HCT116 (cell line): Measurements from ENCODE around the gene IL1RAPL1. TPM values are rescaled to one million over a fixed set of nuclear protein-coding genes. Genes with fewer than 3 reads are reported as not detected.

ENCODE experiments used
- ATAC-seq: fragments of 200-7000 bp; cut with Tn5 transposase; 2 replicates; pipeline ENCODE4 v1.9.1; 2020; ENCODE audit warnings: mild to moderate bottlenecking, moderate library complexity
- BruUV-seq: library from RNA; stranded (reverse); fragments of 400-500 nt; replicated peaks from 2 replicates; lab custom pipeline; 2021; lab: Mats Ljungman, UMichigan
- CTCF ChIA-PET: fragments of 300-600 bp; sonication (Branson Sonifier 250); formaldehyde crosslinking; loops from one replicate; lab custom pipeline; 2021; ENCODE audit warnings: antibody characterized with exemption; lab: Charles Lee
- POLR2A ChIA-PET: fragments of 300-600, 350-600 bp; sonication (Branson Sonifier 250); formaldehyde crosslinking; loops from one replicate; lab custom pipeline; 2021; ENCODE audit warnings: antibody characterized with exemption; lab: Charles Lee
- RAD21 ChIA-PET, 2 experiments: fragments of 300-600 bp; sonication (Branson Sonifier 250); formaldehyde crosslinking; loops; one replicate each; lab custom pipeline; 2023; ENCODE audit warnings: low total read pairs in 2 of 2; ENCODE audit not compliant: uncharacterized antibody in 2 of 2, unreplicated experiment in 2 of 2, low non-redundant PET in 1 of 2; lab: Charles Lee
- DNase-seq: peaks from one replicate; pipeline ENCODE4 v3.0.0-alpha.2; 2010; ENCODE audit warnings: low read depth, low spot score
- H2AFZ ChIP-seq: fragments of 200-600 bp; shearing (Covaris generic), sonication (generic); 2 replicates; pipeline ENCODE4 v1.6.1; 2017; ENCODE audit warnings: low read depth, mixed run types, mixed read lengths, antibody characterized with exemption, low read length; ENCODE audit not compliant: poor library complexity, severe bottlenecking
- H3K27ac ChIP-seq: 2 replicates; pipeline ENCODE4 v1.5.1; 2012; ENCODE audit warnings: low read depth, low read length
- H3K27me3 ChIP-seq: fragments of 200-600 bp; sonication (generic); 2 replicates; pipeline ENCODE4 v1.6.1; 2016; ENCODE audit warnings: mixed run types, low read length, mixed read lengths; ENCODE audit not compliant: insufficient read depth
- H3K36me3 ChIP-seq, 2 experiments: fragments of 200-500 bp in 1 of 2; fragments of 200-600 bp in 1 of 2; sonication (Bioruptor generic) in 1 of 2; sonication (generic) in 1 of 2; 2 replicates each; pipeline versions ENCODE4 v1.5.1 to v1.6.1; 2014 to 2016; ENCODE audit warnings: low read length in 2 of 2, inconsistent platforms in 1 of 2, mixed read lengths in 1 of 2, mixed run types in 1 of 2; ENCODE audit not compliant: insufficient read depth in 2 of 2, control insufficient read depth in 1 of 2
- H3K4me1 ChIP-seq, 2 experiments: fragments of 200-600 bp in 1 of 2; sonication (generic) in 1 of 2; 2 replicates each; pipeline versions ENCODE4 v1.5.1 to v1.6.1; 2012 to 2017; ENCODE audit warnings: low read length in 2 of 2, inconsistent platforms in 1 of 2, mild to moderate bottlenecking in 1 of 2, mixed read lengths in 1 of 2, mixed run types in 1 of 2, moderate library complexity in 1 of 2; ENCODE audit not compliant: insufficient read depth in 2 of 2, control insufficient read depth in 1 of 2
- H3K4me2 ChIP-seq: fragments of 200-600 bp; sonication (generic); 2 replicates; pipeline ENCODE4 v1.6.1; 2017; ENCODE audit warnings: mixed run types, low read length, mixed read lengths
- H3K4me3 ChIP-seq, 2 experiments: fragments of 200-600 bp in 1 of 2; sonication (generic) in 1 of 2; replicated peaks in 1 of 2; 2 replicates each; pipeline ENCODE4 v1.5.1; 2011 to 2016; ENCODE audit warnings: low read length in 2 of 2, control low read depth in 1 of 2, low read depth in 1 of 2, mild to moderate bottlenecking in 1 of 2, mixed read lengths in 1 of 2, mixed run types in 1 of 2
- H3K79me2 ChIP-seq: fragments of 200-600 bp; sonication (generic); 2 replicates; pipeline ENCODE4 v1.6.1; 2017; ENCODE audit warnings: mild to moderate bottlenecking, mixed run types, low read length, moderate library complexity, mixed read lengths; ENCODE audit not compliant: insufficient read depth
- H3K9ac ChIP-seq: fragments of 200-600 bp; sonication (generic); 2 replicates; pipeline ENCODE4 v1.6.1; 2016; ENCODE audit warnings: low read length, mixed read lengths
- H3K9me2 ChIP-seq: fragments of 200-600 bp; sonication (generic), shearing (Covaris generic); 2 replicates; pipeline ENCODE4 v1.6.1; 2017; ENCODE audit warnings: mixed run types, mild to moderate bottlenecking, moderate library complexity; ENCODE audit not compliant: insufficient read depth
- H3K9me3 ChIP-seq, 2 experiments: fragments of 200-500 bp in 1 of 2; fragments of 200-600 bp in 1 of 2; sonication (Bioruptor generic) in 1 of 2; sonication (generic) in 1 of 2; 2 replicates each; pipeline ENCODE4 v1.6.1; 2014 to 2017; ENCODE audit warnings: low read length in 2 of 2, mixed read lengths in 2 of 2, inconsistent platforms in 1 of 2, low read depth in 1 of 2, mild to moderate bottlenecking in 1 of 2, mixed run types in 1 of 2, moderate library complexity in 1 of 2; ENCODE audit not compliant: control insufficient read depth in 1 of 2, insufficient read depth in 1 of 2
- H4K20me1 ChIP-seq: fragments of 200-600 bp; sonication (generic), shearing (Covaris generic); 2 replicates; pipeline ENCODE4 v1.6.1; 2017; ENCODE audit warnings: mixed run types, mild to moderate bottlenecking, moderate library complexity; ENCODE audit not compliant: insufficient read depth
- CEBPB ChIP-seq: IDR thresholded peaks from 2 replicates; pipeline ENCODE4 v1.6.1; 2012; ENCODE audit warnings: low read depth
- EGR1 ChIP-seq: IDR thresholded peaks from 2 replicates; pipeline ENCODE4 v1.6.1; 2012; ENCODE audit warnings: low read depth
- EZH2 ChIP-seq: fragments of 200-600 bp; sonication (generic); IDR thresholded peaks from 2 replicates; pipeline ENCODE4 v1.6.1; 2017; ENCODE audit warnings: antibody characterized with exemption, mixed run types
- EZH2phosphoT487 ChIP-seq: fragments of 200-600 bp; IDR thresholded peaks from 2 replicates; pipeline ENCODE4 v1.6.1; 2018; ENCODE audit warnings: antibody characterized with exemption, borderline replicate concordance
- FOSL1 ChIP-seq: IDR thresholded peaks from 2 replicates; pipeline ENCODE4 v1.6.1; 2012; ENCODE audit warnings: low read depth
- JUND ChIP-seq: IDR thresholded peaks from 2 replicates; pipeline ENCODE4 v1.6.1; 2012
- MAX ChIP-seq: IDR thresholded peaks from 2 replicates; pipeline ENCODE4 v1.6.1; 2012
- POLR2A ChIP-seq: IDR thresholded peaks from 2 replicates; pipeline ENCODE4 v1.7.0; 2011; ENCODE audit warnings: borderline replicate concordance; ENCODE audit not compliant: insufficient read depth, insufficient read length; ENCODE audit errors: extremely low read depth
- POLR2AphosphoS5 ChIP-seq: IDR thresholded peaks from 2 replicates; pipeline ENCODE4 v1.6.1; 2011; ENCODE audit warnings: mild to moderate bottlenecking, low read depth, low read length, moderate library complexity
- SIN3A ChIP-seq: IDR thresholded peaks from 2 replicates; pipeline ENCODE4 v1.6.1; 2012; ENCODE audit warnings: low read depth
- SP1 ChIP-seq: IDR thresholded peaks from 2 replicates; pipeline ENCODE4 v1.6.1; 2012; ENCODE audit warnings: low read depth
- SRF ChIP-seq: IDR thresholded peaks from 2 replicates; pipeline ENCODE4 v1.6.1; 2012; ENCODE audit warnings: low read depth
- TCF7L2 ChIP-seq: IDR thresholded peaks from 2 replicates; pipeline ENCODE4 v1.7.0; 2011; ENCODE audit warnings: borderline replicate concordance, inconsistent platforms; ENCODE audit not compliant: insufficient read depth, insufficient read length; ENCODE audit errors: extremely low read depth
- YY1 ChIP-seq: IDR thresholded peaks from 2 replicates; pipeline ENCODE4 v1.6.1; 2011; ENCODE audit warnings: low read length, low read depth, moderate library complexity, mild to moderate bottlenecking; ENCODE audit not compliant: insufficient replicate concordance; ENCODE audit errors: extremely low read depth
- ZFX ChIP-seq: fragments of 450-650 bp; IDR thresholded peaks from 2 replicates; pipeline ENCODE4 v1.6.1; 2017
- ZNF274 ChIP-seq: fragments of 200-500 bp; sonication (Bioruptor generic); IDR thresholded peaks from 2 replicates; pipeline ENCODE4 v1.6.1; 2014; ENCODE audit warnings: mild to moderate bottlenecking, low read depth, low read length, inconsistent platforms
- intact Hi-C: fragments of 100-400 bp; cut with micrococcal nuclease; formaldehyde crosslinking; loops from 2 replicates; pipeline ENCODE4 v1.10.0; 2022
- total RNA-seq: library from RNA; stranded (reverse); gene quantifications from one replicate; pipeline ENCODE4 v1.2.1, GENCODE V29; 2021; ENCODE audit not compliant: unreplicated experiment
- TF ChIP-seq, protein P1 (sequence below): IDR thresholded peaks from 2 replicates; pipeline ENCODE4 v1.6.1; 2012

Gene IL1RAPL1
- total RNA-seq, 1 experiment from 2014 or later = 2.8 TPM

DNA sequence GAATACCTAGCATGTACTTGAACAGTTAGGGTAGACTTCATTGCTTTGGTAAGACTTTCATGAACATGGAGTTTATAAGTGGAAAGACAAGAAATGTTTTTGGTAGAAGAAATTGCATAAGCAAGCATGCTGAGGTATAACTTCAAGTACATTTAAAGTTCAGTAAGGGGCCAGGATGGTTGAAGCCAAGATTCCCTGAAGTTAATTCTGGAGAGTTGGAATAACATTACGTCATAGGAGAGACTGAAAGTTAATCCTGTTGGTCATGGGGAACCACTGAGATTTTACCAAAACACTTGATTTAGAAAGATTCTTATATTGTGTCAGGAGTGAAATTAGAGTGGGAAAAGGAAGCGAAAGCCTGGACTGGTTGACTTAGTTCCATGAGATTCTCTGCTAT, 860.6 kb downstream of the IL1RAPL1 start:
- ATAC-seq (no peak), DNase-seq (no peak)
- Histone ChIP-seq H3K4me3 (no peak overlapping the region), H3K9me3 (no peaks in the 10 kb centered on the region), H3K27me3 (no peaks in the 10 kb centered on the region), H3K4me2 (no peak overlapping the region), H3K36me3 (no peaks in the 10 kb centered on the region), H3K9ac (no peak overlapping the region), H2AFZ (no peak overlapping the region), H3K79me2 (no peaks in the 10 kb centered on the region), H3K27ac (no peak overlapping the region), H4K20me1 (no peaks in the 10 kb centered on the region), H3K9me2 (no peaks in the 10 kb centered on the region), H3K4me1 (no peaks in the 10 kb centered on the region)
- no TSS peak for BruUV-seq
- intact Hi-C loops = no loop called here
- TF ChIP-seq MAX (no peak), POLR2A (no peak), SP1 (no peak), SIN3A (no peak), SRF (no peak), ZNF274 (no peak), ZFX (no peak), FOSL1 (no peak)
- POLR2A ChIA-PET = no interaction called here
- RAD21 ChIA-PET = no interaction called here
- CTCF ChIA-PET = no interaction called here

- Histone ChIP-seq H3K79me2 (no peaks in the 10 kb centered on the region), H3K27ac (no peak overlapping the region), H3K4me3 (no peak overlapping the region), H2AFZ (no peak overlapping the region), H3K9me3 (no peaks in the 10 kb centered on the region), H3K36me3 (no peaks in the 10 kb centered on the region), H3K4me1 (no peaks in the 10 kb centered on the region), H3K9me2 (no peaks in the 10 kb centered on the region), H3K27me3 (no peaks in the 10 kb centered on the region), H4K20me1 (no peaks in the 10 kb centered on the region), H3K4me2 (no peak overlapping the region), H3K9ac (no peak overlapping the region)
- ATAC-seq (no peak), DNase-seq (no peak)
- TF ChIP-seq, protein P1, sequence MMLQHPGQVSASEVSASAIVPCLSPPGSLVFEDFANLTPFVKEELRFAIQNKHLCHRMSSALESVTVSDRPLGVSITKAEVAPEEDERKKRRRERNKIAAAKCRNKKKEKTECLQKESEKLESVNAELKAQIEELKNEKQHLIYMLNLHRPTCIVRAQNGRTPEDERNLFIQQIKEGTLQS = no peak
- TF ChIP-seq TCF7L2 (no peak), POLR2AphosphoS5 (no peak), JUND (no peak), EZH2 (no peak), POLR2A (no peak), SRF (no peak), SIN3A (no peak), YY1 (no peak), CEBPB (no peak), EZH2phosphoT487 (no peak), MAX (no peak), ZNF274 (no peak), EGR1 (no peak)
- RAD21 ChIA-PET = no interaction called here
- intact Hi-C loops = no loop called here
- POLR2A ChIA-PET = no interaction called here
- CTCF ChIA-PET = no interaction called here
- no TSS peak for BruUV-seq
These were observed 866.1 kb downstream of the IL1RAPL1 start for GRCh38 chrX:29453333-29453732.
